Left renal cortex interstitium (tissue), 4 donors: ENCODE measurements around the gene FMNL3. TPM values are rescaled to one million over a fixed set of nuclear protein-coding genes. Genes with fewer than 3 reads are reported as not detected.

Experiments
- DNase-seq, 4 donors: peaks; one replicate each; pipeline ENCODE4 v3.0.0-alpha.2; 2013; ENCODE audit warnings: low read depth in 4 of 4, low spot score in 2 of 4, missing footprints in 1 of 4
- polyA plus RNA-seq, 4 donors: library from polyadenylated mRNA; unstranded; fragments of 120-200 nt; gene quantifications; one replicate each; pipeline ENCODE4 v1.2.1, GENCODE V29; 2013; ENCODE audit not compliant: insufficient read length in 4 of 4

FMNL3 gene
- polyA plus RNA-seq, 4 donors = 35.1 to 39.8 (median 38.6) TPM

- DNase-seq = no peak
Observed at GRCh38 chr12:49678711-49679110, 28.5 kb downstream of the FMNL3 start.

GRCh38 chr12:49675137-49675536 lies 32.1 kb downstream of the FMNL3 start:
- no peak for DNase-seq

- no peak for DNase-seq
Observed at GRCh38 chr12:49674318-49674981, 32.8 kb downstream of the FMNL3 start.

- DNase-seq = peak; percentile 68 to 88 (median 83)
Observed at GRCh38 chr12:49673446-49674317, 33.5 kb downstream of the FMNL3 start.

GRCh38 chr12:49672301-49673217 lies 34.6 kb downstream of the FMNL3 start:
- DNase-seq = no peak

GRCh38 chr12:49671031-49671765 lies 36.0 kb downstream of the FMNL3 start:
- no peak for DNase-seq

- no peak for DNase-seq
Observed at GRCh38 chr12:49669796-49670195, 37.4 kb downstream of the FMNL3 start.

- no peak for DNase-seq
Observed at GRCh38 chr12:49667325-49668090, 39.7 kb downstream of the FMNL3 start.

- DNase-seq = no peak
Observed at GRCh38 chr12:49666176-49666575, 41.0 kb downstream of the FMNL3 start.

- no peak for DNase-seq
Observed at GRCh38 chr12:49665384-49665783, 41.8 kb downstream of the FMNL3 start.

GRCh38 chr12:49664591-49665239 lies 42.5 kb downstream of the FMNL3 start:
- DNase-seq = no peak

- DNase-seq = no peak
Observed at GRCh38 chr12:49664167-49664566, 43.0 kb downstream of the FMNL3 start.

GRCh38 chr12:49662998-49663843 lies 44.0 kb downstream of the FMNL3 start:
- DNase-seq = peak in 3 of 4 donors; percentile 61 to 83 (median 76)

- no peak for DNase-seq
Observed at GRCh38 chr12:49661746-49662145, 45.5 kb downstream of the FMNL3 start.

GRCh38 chr12:49661191-49661590 lies 46.0 kb downstream of the FMNL3 start:
- no peak for DNase-seq

GRCh38 chr12:49659753-49660152 lies 47.5 kb downstream of the FMNL3 start:
- no peak for DNase-seq

- DNase-seq = no peak
Observed at GRCh38 chr12:49658276-49658675, 48.9 kb downstream of the FMNL3 start.
